HEK293T (cell line): ENCODE data around the gene COQ3.
"Not testable (repeated sequence)": the region's sequence is repeated elsewhere in the genome, so short reads cannot be mapped to it uniquely, and the experiment has no call there.

Source experiments
- CTCF ChIA-PET: fragments of 350-600 bp; formaldehyde crosslinking; extraction: SDS; loops from one replicate; lab custom pipeline; 2021; ENCODE audit warnings: antibody characterized with exemption, inconsistent platforms; lab: Yijun Ruan, JAX
- POLR2A ChIA-PET: fragments of 350-600 bp; formaldehyde crosslinking; extraction: SDS; loops from one replicate; lab custom pipeline; 2020; ENCODE audit warnings: antibody characterized with exemption, inconsistent platforms; lab: Yijun Ruan, JAX
- DNase-seq: peaks from one replicate; pipeline ENCODE4 v3.0.0; 2012; ENCODE audit warnings: mixed read lengths; ENCODE audit errors: extremely low spot score
- ARNT ChIP-seq: fragments of 450-650 bp; IDR thresholded peaks from 2 replicates; pipeline ENCODE4 v1.6.1; 2017; ENCODE audit warnings: mild to moderate bottlenecking
- BHLHE40 ChIP-seq: fragments of 450-650 bp; IDR thresholded peaks from 2 replicates; pipeline ENCODE4 v1.6.1; 2016; ENCODE audit warnings: mild to moderate bottlenecking, moderate library complexity, borderline replicate concordance
- CTBP1 ChIP-seq: fragments of 450-650 bp; IDR thresholded peaks from 2 replicates; pipeline ENCODE4 v1.6.1; 2016; ENCODE audit warnings: borderline replicate concordance
- ELF4 ChIP-seq: fragments of 450-650 bp; IDR thresholded peaks from 2 replicates; pipeline ENCODE4 v1.6.1; 2017; ENCODE audit warnings: antibody characterized with exemption
- FOXA1 ChIP-seq: fragments of 450-650 bp; IDR thresholded peaks from 2 replicates; pipeline ENCODE4 v1.6.1; 2016; ENCODE audit warnings: mild to moderate bottlenecking
- FOXK2 ChIP-seq: fragments of 450-650 bp; IDR thresholded peaks from 2 replicates; pipeline ENCODE4 v1.6.1; 2016; ENCODE audit warnings: mild to moderate bottlenecking
- FOXM1 ChIP-seq: fragments of 450-650 bp; IDR thresholded peaks from 2 replicates; pipeline ENCODE4 v1.6.1; 2017; ENCODE audit warnings: mild to moderate bottlenecking, borderline replicate concordance
- HDGF ChIP-seq: fragments of 450-650 bp; IDR thresholded peaks from 2 replicates; pipeline ENCODE4 v1.6.1; 2017; ENCODE audit warnings: antibody characterized with exemption, borderline replicate concordance
- L3MBTL2 ChIP-seq: fragments of 450-650 bp; conservative IDR thresholded peaks from 2 replicates; pipeline ENCODE4 v1.6.1; 2016; ENCODE audit warnings: mild to moderate bottlenecking
- LEF1 ChIP-seq: fragments of 450-650 bp; IDR thresholded peaks from 2 replicates; pipeline ENCODE4 v1.6.1; 2017; ENCODE audit warnings: mild to moderate bottlenecking, borderline replicate concordance
- NFRKB ChIP-seq: fragments of 450-650 bp; IDR thresholded peaks from 2 replicates; pipeline ENCODE4 v1.6.1; 2016; ENCODE audit warnings: mild to moderate bottlenecking, moderate library complexity
- SP1 ChIP-seq: fragments of 450-650 bp; IDR thresholded peaks from 2 replicates; pipeline ENCODE4 v1.6.1; 2017
- SUZ12 ChIP-seq: fragments of 450-650 bp; IDR thresholded peaks from 2 replicates; pipeline ENCODE4 v1.6.1; 2016; ENCODE audit warnings: mild to moderate bottlenecking
- TARDBP ChIP-seq: fragments of 450-650 bp; IDR thresholded peaks from 2 replicates; pipeline ENCODE4 v1.6.1; 2016
- ZNF384 ChIP-seq: fragments of 450-650 bp; IDR thresholded peaks from 2 replicates; pipeline ENCODE4 v1.6.1; 2016
- TF ChIP-seq, protein P1 (sequence below): fragments of 450-650 bp; IDR thresholded peaks from 2 replicates; pipeline ENCODE4 v1.6.1; 2016

Gene COQ3

DNA sequence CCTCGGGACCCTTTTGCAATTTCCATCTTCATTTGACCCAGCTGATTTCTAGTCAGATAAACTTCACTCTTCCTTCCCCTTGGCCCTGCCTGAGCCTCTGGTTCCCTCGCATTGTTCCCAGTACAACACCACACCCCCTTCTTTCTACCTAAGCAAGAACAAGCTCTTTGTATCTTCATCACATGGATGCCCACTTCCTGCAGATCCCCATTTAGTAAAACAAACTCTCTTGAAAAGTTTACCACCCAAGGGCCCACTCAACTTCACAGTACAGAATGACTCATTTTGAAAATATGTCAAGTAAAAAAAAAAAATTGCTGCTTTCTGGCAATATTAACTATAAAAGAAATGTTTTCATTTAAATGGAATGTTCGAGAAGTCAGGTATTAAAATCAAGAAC is 49.7 kb downstream of the COQ3 start:
- CTCF ChIA-PET = interaction anchor here (1.0 to 2.1 kb wide), 3 partner anchors 12 to 158 kb away, joined by 3 to 9 read pairs (median 3); no protein-coding TSS in a partner anchor
- TF ChIP-seq ARNT = no peak
- TF ChIP-seq L3MBTL2 = no peak
- POLR2A ChIA-PET = interaction anchor here (2.4 kb wide), 1 partner anchor 81 kb away, joined by 11 read pairs; the partner anchor contains the start of gene PNISR
- no peak for DNase-seq

- no peak for DNase-seq
- ChIA-PET POLR2A (interaction anchor here (0.8 kb wide), 1 partner anchor 84 kb away, joined by 4 read pairs; no protein-coding TSS in a partner anchor), CTCF (interaction anchor here (0.6 to 1.2 kb wide), 3 partner anchors 12 to 96 kb away, joined by 3 to 5 read pairs (median 3); no protein-coding TSS in a partner anchor)
- TF ChIP-seq ARNT = no peak
These were observed 52.0 kb downstream of the COQ3 start for GRCh38 chr6:99341862-99342455.

GRCh38 chr6:99338188-99338587 is 55.8 kb downstream of the COQ3 start:
- TF ChIP-seq LEF1 = no peak
- TF ChIP-seq FOXK2 = no peak
- TF ChIP-seq L3MBTL2 = no peak
- TF ChIP-seq TARDBP = no peak
- TF ChIP-seq FOXA1 = no peak
- no peak for TF ChIP-seq SP1
- TF ChIP-seq SUZ12 = no peak
- no peak for TF ChIP-seq HDGF
- TF ChIP-seq CTBP1 = no peak
- TF ChIP-seq, protein P1, sequence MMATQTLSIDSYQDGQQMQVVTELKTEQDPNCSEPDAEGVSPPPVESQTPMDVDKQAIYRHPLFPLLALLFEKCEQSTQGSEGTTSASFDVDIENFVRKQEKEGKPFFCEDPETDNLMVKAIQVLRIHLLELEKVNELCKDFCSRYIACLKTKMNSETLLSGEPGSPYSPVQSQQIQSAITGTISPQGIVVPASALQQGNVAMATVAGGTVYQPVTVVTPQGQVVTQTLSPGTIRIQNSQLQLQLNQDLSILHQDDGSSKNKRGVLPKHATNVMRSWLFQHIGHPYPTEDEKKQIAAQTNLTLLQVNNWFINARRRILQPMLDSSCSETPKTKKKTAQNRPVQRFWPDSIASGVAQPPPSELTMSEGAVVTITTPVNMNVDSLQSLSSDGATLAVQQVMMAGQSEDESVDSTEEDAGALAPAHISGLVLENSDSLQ = no peak
- no peak for TF ChIP-seq ZNF384
- TF ChIP-seq FOXM1 = no peak
- no peak for TF ChIP-seq ARNT
- TF ChIP-seq ELF4 = no peak
- no peak for TF ChIP-seq BHLHE40
- TF ChIP-seq NFRKB = no peak
- CTCF ChIA-PET = no interaction called here
- POLR2A ChIA-PET = no interaction called here
- no peak for DNase-seq

DNA sequence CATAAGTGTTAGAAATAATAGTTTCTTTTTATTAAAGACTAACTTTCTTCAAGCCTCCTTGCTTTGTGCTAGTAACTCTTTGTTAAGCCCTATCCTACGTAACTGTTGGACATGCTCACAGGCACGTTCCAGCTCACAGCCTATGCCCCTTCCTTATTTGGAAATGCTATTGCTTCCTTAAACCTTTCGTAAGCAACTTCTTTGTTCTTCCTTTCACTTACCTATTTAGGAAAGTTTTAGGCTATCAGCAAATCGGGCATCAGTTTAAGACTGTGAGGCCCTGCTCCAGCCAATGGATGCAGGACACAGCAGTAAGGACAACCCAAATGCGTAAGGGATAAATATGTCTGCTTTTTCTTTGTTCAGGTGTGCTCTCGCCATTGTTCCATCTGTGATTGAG is 58.7 kb downstream of the COQ3 start:
- POLR2A ChIA-PET, DNase-seq: not testable (repeated sequence)
- CTCF ChIA-PET = interaction anchor here (0.8 kb wide), 1 partner anchor 11 kb away, joined by 3 read pairs; no protein-coding TSS in a partner anchor

DNA sequence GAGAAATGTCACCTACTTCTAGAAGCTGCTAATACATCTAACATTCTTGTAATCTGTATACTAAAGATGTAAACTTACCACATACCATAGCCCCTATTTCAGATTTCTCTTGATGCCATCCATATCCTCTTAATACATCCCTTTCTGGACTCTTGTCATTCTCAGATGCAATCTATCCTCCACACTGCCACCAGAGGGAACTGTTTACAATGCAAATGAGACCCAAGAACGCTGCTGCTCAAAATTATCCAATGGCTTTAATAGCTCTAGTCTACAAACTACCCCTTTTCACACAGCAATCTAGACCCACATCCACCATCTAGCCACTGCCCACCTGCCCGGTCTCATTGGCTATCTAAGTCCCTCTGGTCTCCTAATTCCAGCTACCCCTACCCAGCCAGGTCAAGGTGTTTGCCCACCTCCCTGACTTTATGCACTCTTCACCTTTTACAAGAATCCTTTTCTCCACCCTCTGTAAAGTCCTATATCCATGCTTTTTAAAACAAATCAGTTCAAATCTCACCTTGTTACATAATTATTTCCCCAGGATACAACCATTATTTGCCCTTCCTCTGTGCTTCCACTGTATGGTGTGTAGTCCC is 59.4 kb downstream of the COQ3 start:
- DNase-seq = peak; percentile 60
- CTCF ChIA-PET = interaction anchor here (0.6 to 1.0 kb wide), 10 partner anchors 10 to 488 kb away, joined by 3 to 9 read pairs (median 4); partner anchors contain the start of genes COQ3 and PNISR
- TF ChIP-seq HDGF (no peak), ARNT (no peak), L3MBTL2 (no peak), TARDBP (no peak), NFRKB (no peak), ELF4 (no peak), FOXK2 (no peak), FOXM1 (no peak), FOXA1 (no peak), SP1 (no peak)
- TF ChIP-seq, protein P1 = no peak
- POLR2A ChIA-PET = interaction anchor here (0.6 to 1.0 kb wide), 3 partner anchors 15 to 90 kb away, joined by 3 to 4 read pairs (median 4); no protein-coding TSS in a partner anchor

DNA sequence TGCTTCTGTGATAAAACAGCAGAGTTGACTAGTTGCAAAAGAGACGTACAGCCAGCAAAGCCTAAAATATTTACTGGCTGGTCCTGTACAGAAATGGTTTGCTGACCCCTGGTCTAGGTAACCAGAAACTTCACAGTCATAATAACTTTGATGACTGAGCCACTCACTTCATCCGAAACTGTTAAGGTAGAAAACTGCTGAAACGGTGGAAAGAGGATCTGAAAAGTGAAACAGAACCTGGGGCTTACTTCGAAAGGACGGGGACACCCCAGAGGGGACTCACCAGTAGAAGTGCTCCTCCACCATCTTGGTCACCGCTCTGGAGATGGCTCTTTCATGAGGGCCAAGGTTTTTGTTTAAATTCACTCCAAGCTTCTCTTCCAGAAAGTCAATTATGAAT is 60.9 kb downstream of the COQ3 start:
- ChIA-PET POLR2A (interaction anchor here (0.9 kb wide), 1 partner anchor 60 kb away, joined by 3 read pairs; the partner anchor contains the start of gene COQ3), CTCF (no interaction called here)
- TF ChIP-seq, protein P1 = no peak
- DNase-seq = no peak

GRCh38 chr6:99331531-99331930 is 62.5 kb downstream of the COQ3 start:
- TF ChIP-seq, protein P1 = peak; percentile 15; the same call in 1 of the 2 replicates
- TF ChIP-seq ZNF384 = no peak
- no peak for DNase-seq
- ChIA-PET CTCF (interaction anchor here (0.9 to 3.0 kb wide), 5 partner anchors 12 to 62 kb away, joined by 3 to 15 read pairs (median 9); partner anchors contain the start of gene COQ3), POLR2A (interaction anchor here (0.7 to 2.5 kb wide), 3 partner anchors 62 to 94 kb away, joined by 3 to 13 read pairs (median 3); partner anchors contain the start of genes COQ3 and PNISR)
